ENCODE data around the gene TMEM250. TPM values are rescaled to one million over a fixed set of nuclear protein-coding genes. Genes with fewer than 3 reads are reported as not detected.

Gene TMEM250
- total RNA-seq, 4 donors from 2014 or later, result 28.7 to 66.1 (median 45.3) TPM

DNA sequence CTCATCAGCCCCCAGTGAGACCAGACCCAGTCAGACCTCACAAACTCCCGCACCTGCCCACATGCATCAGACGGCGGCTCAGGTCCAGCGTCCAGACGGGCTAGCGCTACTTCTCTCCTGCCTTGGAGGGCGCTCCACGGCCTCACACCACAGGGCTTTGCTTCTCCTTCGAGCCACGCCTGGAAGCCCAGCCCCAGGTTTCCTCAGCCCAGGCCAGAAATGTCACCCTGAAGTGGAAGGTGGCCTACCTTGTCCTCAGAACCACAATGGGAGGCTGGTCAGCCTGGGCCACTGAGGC lies 26.4 kb downstream of the TMEM250 start:
- no peak for ATAC-seq
- Histone ChIP-seq H3K4me3 (peak overlapping the region in 1 of 2 donors; percentile 81), H3K27me3 (no peaks in the 10 kb centered on the region), H3K36me3 (peaks cover 0 to 12% of the 10 kb centered on the region in 2 donors), H3K27ac (peak overlapping the region; percentile 84 to 100 (median 96)), H3K4me1 (peaks cover 5 to 83% (median 70%) of the 10 kb centered on the region in 3 donors), H3K9me3 (no peaks in the 10 kb centered on the region)
- WGBS, 2 donors (ENCODE audit: low coverage in 1 of 2), result no CpG with 5 or more reads among the region's 10 CpGs
- TF ChIP-seq POLR2AphosphoS5 (IDR thresholded peaks at IDR 0.05) (no peak), EP300 (IDR thresholded peaks at IDR 0.05) (no peak), CTCF (IDR thresholded peaks at IDR 0.05) (no peak), POLR2A (IDR thresholded peaks at IDR 0.05) (no peak)

DNA sequence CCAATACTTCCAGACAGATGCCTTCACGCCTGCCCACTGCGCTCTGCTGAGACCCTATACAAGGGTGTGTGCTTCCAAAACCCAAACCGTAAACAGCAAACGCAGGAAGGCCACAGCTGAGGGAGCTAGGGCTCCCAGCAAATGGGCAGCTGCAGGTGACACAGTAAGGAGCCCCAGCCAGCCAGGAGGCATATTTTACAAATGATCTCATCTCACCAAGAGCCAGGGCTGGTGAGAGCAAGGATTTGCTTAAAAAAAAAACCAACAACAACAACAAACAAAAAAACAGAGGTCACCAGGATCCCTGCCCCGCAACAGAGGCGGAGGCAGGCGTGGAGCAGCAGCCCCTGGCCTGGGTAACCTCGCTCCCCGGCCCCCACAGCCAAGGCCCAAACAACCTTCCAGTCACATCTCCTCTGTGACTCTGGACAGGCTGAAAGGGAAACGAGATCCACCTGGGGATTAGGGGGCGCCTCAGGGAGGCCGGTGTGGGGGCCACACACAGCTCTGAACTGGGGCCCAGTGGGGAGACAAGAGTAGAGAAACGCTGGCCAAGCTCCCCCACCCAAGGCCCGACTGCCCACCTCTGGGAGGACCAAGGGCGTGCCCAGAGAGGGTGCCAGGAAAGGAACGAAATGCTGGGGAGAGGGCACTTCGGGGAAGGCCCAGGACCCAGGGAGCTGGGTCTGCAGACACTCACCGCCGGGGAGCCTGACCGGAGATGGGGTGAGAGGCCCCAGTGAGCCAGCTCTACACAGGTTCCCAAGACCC lies 26.9 kb downstream of the TMEM250 start:
- 81% methylated on average over 5 of the region's 20 CpGs; no CpG with 5 or more reads in 1 of the 2 donors for WGBS, 2 donors (ENCODE audit: low coverage in 1 of 2)
- no peak for ATAC-seq
- Histone ChIP-seq H3K9me3 (no peaks in the 10 kb centered on the region), H3K27me3 (no peaks in the 10 kb centered on the region), H3K36me3 (peaks cover 0 to 12% of the 10 kb centered on the region in 2 donors), H3K27ac (peak overlapping the region; percentile 84 to 100 (median 96)), H3K4me1 (peaks cover 6 to 86% (median 75%) of the 10 kb centered on the region in 3 donors), H3K4me3 (peak overlapping the region; percentile 11 to 81)
- TF ChIP-seq CTCF (IDR thresholded peaks at IDR 0.05) (no peak), POLR2A (IDR thresholded peaks at IDR 0.05) (no peak), EP300 (IDR thresholded peaks at IDR 0.05) (no peak), POLR2AphosphoS5 (IDR thresholded peaks at IDR 0.05) (no peak)

GRCh38 chr9:136090768-136091581 lies 27.7 kb downstream of the TMEM250 start:
- H3K27ac ChIP-seq, result peak overlapping the region; percentile 84 to 100 (median 96)
- H3K36me3 ChIP-seq, result peaks cover 0 to 12% of the 10 kb centered on the region in 2 donors
- peaks cover 9 to 86% (median 74%) of the 10 kb centered on the region in 3 donors for H3K4me1 ChIP-seq
- no peak for TF ChIP-seq POLR2A (IDR thresholded peaks at IDR 0.05)
- peak; percentile 21 for TF ChIP-seq POLR2AphosphoS5 (IDR thresholded peaks at IDR 0.05)
- WGBS, 2 donors (ENCODE audit: low coverage in 1 of 2), result 37% methylated on average over 2 of the region's 22 CpGs; no CpG with 5 or more reads in 1 of the 2 donors
- no peaks in the 10 kb centered on the region for H3K9me3 ChIP-seq
- H3K4me3 ChIP-seq, result peak overlapping the region; percentile 11 to 81
- peak; percentile 43 for ATAC-seq
- H3K27me3 ChIP-seq, result no peaks in the 10 kb centered on the region

DNA sequence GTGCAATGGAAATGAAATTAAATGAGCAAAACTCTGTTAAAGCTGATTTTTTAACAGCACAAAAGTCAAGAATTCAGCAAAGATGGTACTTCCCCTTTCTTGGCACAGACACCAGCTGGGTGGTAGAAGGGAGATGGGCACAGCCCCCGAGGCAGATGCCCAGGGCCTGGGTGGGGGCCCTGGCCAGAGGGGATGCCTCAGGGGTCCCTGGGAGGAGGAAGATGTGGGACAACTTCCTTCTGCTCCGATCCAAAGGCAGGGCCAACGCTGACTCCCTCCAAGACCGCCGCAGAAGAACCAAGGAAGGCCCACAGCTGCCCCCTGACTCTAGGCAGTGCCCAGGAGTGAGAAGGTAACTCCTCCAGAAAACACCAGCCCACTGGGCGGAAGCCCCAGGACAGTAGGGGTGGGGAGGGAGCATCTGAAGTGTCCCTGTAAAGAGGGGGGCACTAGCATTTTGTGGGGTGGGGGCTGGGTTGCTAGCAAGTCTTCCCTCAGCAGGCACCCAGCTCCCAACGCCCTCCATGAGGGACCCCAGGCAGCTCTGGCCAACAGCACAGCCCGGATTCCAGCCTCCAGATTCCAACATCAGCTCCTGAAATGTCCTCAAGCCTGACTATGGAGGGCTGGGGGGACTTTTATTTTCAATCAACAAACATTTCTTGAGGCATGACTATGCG lies 28.5 kb downstream of the TMEM250 start:
- peaks cover 9 to 89% (median 77%) of the 10 kb centered on the region in 3 donors for H3K4me1 ChIP-seq
- H3K4me3 ChIP-seq, result peak overlapping the region in 1 of 2 donors; percentile 81
- TF ChIP-seq EP300 (IDR thresholded peaks at IDR 0.05), result no peak
- no peak for TF ChIP-seq POLR2A (IDR thresholded peaks at IDR 0.05)
- TF ChIP-seq POLR2AphosphoS5 (IDR thresholded peaks at IDR 0.05), result no peak
- no peak for TF ChIP-seq CTCF (IDR thresholded peaks at IDR 0.05)
- peaks cover 0 to 12% of the 10 kb centered on the region in 2 donors for H3K36me3 ChIP-seq
- H3K27ac ChIP-seq, result peak overlapping the region; percentile 84 to 100 (median 96)
- no peak for ATAC-seq
- no peaks in the 10 kb centered on the region for H3K27me3 ChIP-seq
- H3K9me3 ChIP-seq, result no peaks in the 10 kb centered on the region
- WGBS, 2 donors (ENCODE audit: low coverage in 1 of 2), result 37 to 40% methylated on average over 3 to 4 of the region's 9 CpGs

DNA sequence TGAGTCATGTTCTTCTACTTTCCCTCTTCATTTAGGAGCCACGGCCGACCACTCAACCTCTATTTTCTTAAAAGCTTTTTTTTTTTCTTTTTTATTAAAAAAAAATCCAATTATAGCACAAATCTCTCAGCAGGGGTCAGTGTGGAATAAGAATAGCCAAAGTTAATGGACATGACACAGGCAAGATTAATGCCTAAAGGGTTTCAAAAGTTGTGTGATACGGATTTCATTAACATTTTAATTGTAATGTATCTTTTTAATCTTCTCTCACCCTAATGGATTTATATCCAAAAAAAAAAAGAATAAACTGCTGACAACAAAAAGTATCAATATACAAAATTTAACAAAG lies 29.0 kb downstream of the TMEM250 start:
- Histone ChIP-seq H3K27ac (peak overlapping the region; percentile 84 to 100 (median 96)), H3K36me3 (peaks cover 0 to 12% of the 10 kb centered on the region in 2 donors), H3K4me3 (peak overlapping the region in 1 of 2 donors; percentile 39), H3K27me3 (no peaks in the 10 kb centered on the region), H3K4me1 (peaks cover 9 to 94% (median 78%) of the 10 kb centered on the region in 3 donors), H3K9me3 (no peaks in the 10 kb centered on the region)
- WGBS, 2 donors (ENCODE audit: low coverage in 1 of 2), result 7 to 12% methylated on average over 3 of the region's 3 CpGs
- ATAC-seq, result no peak
- no peak for TF ChIP-seq POLR2AphosphoS5 (IDR thresholded peaks at IDR 0.05)
- peak in 3 of 4 experiments; percentile 38 to 48 (median 47) for TF ChIP-seq CTCF (IDR thresholded peaks at IDR 0.05)

Measured in gastroesophageal sphincter (tissue), 4 donors.